Fibroblast of villous mesenchyme (primary cell): ENCODE measurements around the gene CD164L2. TPM values are rescaled to one million over a fixed set of nuclear protein-coding genes. Genes with fewer than 3 reads are reported as not detected.
"Not testable (repeated sequence)": the region's sequence is repeated elsewhere in the genome, so short reads cannot be mapped to it uniquely, and the experiment has no call there.

Experiments
- DNase-seq: peaks from one replicate; pipeline ENCODE4 v3.0.0-alpha.2; 2010; ENCODE audit warnings: low read depth
- H3K4me3 ChIP-seq: 2 replicates; pipeline ENCODE4 v1.5.1; 2011; ENCODE audit warnings: low read depth, mild to moderate bottlenecking, low read length
- CTCF ChIP-seq: IDR thresholded peaks from 2 replicates; pipeline ENCODE4 v1.5.1; 2012; ENCODE audit warnings: low read depth, mild to moderate bottlenecking, low read length; ENCODE audit not compliant: insufficient read depth
- total RNA-seq: library from RNA; depleted of rRNA; stranded (reverse); fragments of >200 nt; gene quantifications from 2 replicates; pipeline ENCODE4 v1.2.3, GENCODE V29; 2012

Gene CD164L2
- total RNA-seq, 1 donor = not detected

GRCh38 chr1:27413004-27413403, 29.9 kb upstream of the CD164L2 start:
- no peak for DNase-seq
- H3K4me3 ChIP-seq = no peak overlapping the region
- no peak for TF ChIP-seq CTCF

GRCh38 chr1:27412502-27412901, 29.4 kb upstream of the CD164L2 start:
- DNase-seq = no peak
- TF ChIP-seq CTCF = no peak
- H3K4me3 ChIP-seq = no peak overlapping the region

GRCh38 chr1:27410709-27411108, 27.6 kb upstream of the CD164L2 start:
- TF ChIP-seq CTCF = no peak
- no peak for DNase-seq
- no peak overlapping the region for H3K4me3 ChIP-seq

- no peak for TF ChIP-seq CTCF
- DNase-seq = no peak
- H3K4me3 ChIP-seq = no peak overlapping the region
These were observed 26.5 kb upstream of the CD164L2 start for GRCh38 chr1:27409669-27410068.

GRCh38 chr1:27408151-27408550, 25.0 kb upstream of the CD164L2 start:
- TF ChIP-seq CTCF = no peak
- DNase-seq = no peak
- no peak overlapping the region for H3K4me3 ChIP-seq

GRCh38 chr1:27406791-27407190, 23.7 kb upstream of the CD164L2 start:
- DNase-seq, H3K4me3 ChIP-seq: not testable (repeated sequence)

GRCh38 chr1:27406362-27406680, 23.2 kb upstream of the CD164L2 start:
- no peak for TF ChIP-seq CTCF
- no peak overlapping the region for H3K4me3 ChIP-seq
- DNase-seq = no peak

GRCh38 chr1:27405598-27406361, 22.6 kb upstream of the CD164L2 start:
- DNase-seq, H3K4me3 ChIP-seq: not testable (repeated sequence)
